Endodermal cell (in vitro differentiated cells): Measurements from ENCODE around the gene ZFYVE28. TPM values are rescaled to one million over a fixed set of nuclear protein-coding genes. Genes with fewer than 3 reads are reported as not detected.

ENCODE experiments used
- DNase-seq: peaks from one replicate; pipeline ENCODE4 v3.0.0-alpha.2; 2017
- H3K27ac ChIP-seq: 2 replicates; pipeline ENCODE4 v1.5.1; 2013; ENCODE audit warnings: mild to moderate bottlenecking, low read depth, low read length, moderate library complexity
- H3K27me3 ChIP-seq: 2 replicates; pipeline ENCODE4 v1.6.1; 2013; ENCODE audit warnings: mild to moderate bottlenecking, low read length, moderate library complexity; ENCODE audit not compliant: insufficient read depth, control insufficient read depth, poor library complexity, severe bottlenecking
- H3K36me3 ChIP-seq: 2 replicates; pipeline ENCODE4 v1.7.0; 2013; ENCODE audit warnings: mild to moderate bottlenecking, low read length, moderate library complexity; ENCODE audit not compliant: control insufficient read depth, insufficient read depth
- H3K4me1 ChIP-seq: one replicate; pipeline ENCODE4 v1.7.0; 2013; ENCODE audit warnings: low read length; ENCODE audit not compliant: control insufficient read depth, insufficient read depth
- H3K4me3 ChIP-seq: 2 replicates; pipeline ENCODE4 v1.5.1; 2013; ENCODE audit warnings: mild to moderate bottlenecking, low read length, moderate library complexity
- H3K9ac ChIP-seq: 2 replicates; pipeline ENCODE4 v1.6.1; 2013; ENCODE audit warnings: mild to moderate bottlenecking, low read length, moderate library complexity; ENCODE audit not compliant: poor library complexity, severe bottlenecking; ENCODE audit errors: extremely low read depth
- H3K9me3 ChIP-seq: 2 replicates; pipeline ENCODE4 v1.6.1; 2013; ENCODE audit warnings: mild to moderate bottlenecking, low read length, moderate library complexity; ENCODE audit not compliant: control insufficient read depth
- H3K27ac Mint-ChIP-seq: 2 replicates; pipeline ENCODE4 v1.8.0; 2020; ENCODE audit warnings: mixed read lengths
- H3K27me3 Mint-ChIP-seq: 2 replicates; pipeline ENCODE4 v1.8.0; 2021; ENCODE audit warnings: mild to moderate bottlenecking, mixed read lengths; ENCODE audit not compliant: insufficient read depth
- H3K36me3 Mint-ChIP-seq: 2 replicates; pipeline ENCODE4 v1.8.0; 2020; ENCODE audit warnings: low read depth, mixed read lengths
- H3K4me1 Mint-ChIP-seq: 2 replicates; pipeline ENCODE4 v1.8.0; 2020; ENCODE audit warnings: mixed read lengths
- H3K4me3 Mint-ChIP-seq: 2 replicates; pipeline ENCODE4 v1.8.0; 2020; ENCODE audit warnings: mild to moderate bottlenecking, moderate library complexity, mixed read lengths
- H3K9me3 Mint-ChIP-seq: 2 replicates; pipeline ENCODE4 v1.8.0; 2020; ENCODE audit warnings: mild to moderate bottlenecking, mixed read lengths
- WGBS, 2 experiments: methylation state at CpG; one replicate each; pipeline versions ENCODE4 v1.1.5 to v1.1.7; 2013; ENCODE audit warnings: missing lambda C conversion rate in 2 of 2, mixed read lengths in 1 of 2; ENCODE audit not compliant: insufficient coverage in 1 of 2, insufficient read length in 1 of 2; 5-methylcytosine and 5-hydroxymethylcytosine counted together
- total RNA-seq, 2 donors: library from RNA; stranded (reverse); fragmentation: NEBNext Ultra II Directional in 1 of 2; extraction: Animal tissue kit (Norgen Biotek cat#: 25700) in 1 of 2; gene quantifications; 2 replicates in 1 of 2; 3 replicates in 1 of 2; pipeline ENCODE4 v1.2.1, GENCODE V29; 2021
- TF ChIP-seq, protein P1 (sequence below): fragments of 200-600 bp; sonication (generic); conservative IDR thresholded peaks from 2 replicates; pipeline ENCODE4 v1.5.0; 2021; ENCODE audit warnings: antibody characterized with exemption, mild to moderate bottlenecking

The ZFYVE28 gene
- total RNA-seq, 2 donors from 2014 or later = 0.73 to 1.6 TPM

DNA sequence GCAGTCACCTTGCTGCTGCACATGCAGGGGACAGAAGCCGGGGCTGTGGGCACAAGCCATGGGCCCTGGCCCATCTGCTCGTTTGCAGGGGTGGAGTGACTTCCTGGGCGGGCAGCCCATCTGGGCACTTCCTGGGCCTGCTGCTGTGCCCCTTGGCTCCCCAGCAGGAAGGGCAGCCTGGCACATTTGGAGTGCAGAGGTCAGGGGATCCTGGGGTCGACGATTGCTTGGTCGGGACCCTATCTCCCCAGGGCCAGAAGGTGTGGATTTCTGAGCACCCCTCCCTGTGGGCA is 145.7 kb downstream of the ZFYVE28 start:
- no peak for DNase-seq
- H3K36me3 Mint-ChIP-seq = no peaks in the 10 kb centered on the region
- H3K36me3 ChIP-seq = no peaks in the 10 kb centered on the region
- H3K9ac ChIP-seq = no peak overlapping the region
- H3K27ac ChIP-seq = no peak overlapping the region
- 92% methylated on average over 6 of the region's 6 CpGs; no CpG with 5 or more reads in 1 of the 2 experiments for WGBS, 2 experiments
- H3K9me3 ChIP-seq = no peaks in the 10 kb centered on the region
- H3K4me1 Mint-ChIP-seq = peaks cover 26% of the 10 kb centered on the region
- H3K4me1 ChIP-seq = peaks cover 11% of the 10 kb centered on the region
- no peak overlapping the region for H3K27ac Mint-ChIP-seq
- TF ChIP-seq, protein P1, sequence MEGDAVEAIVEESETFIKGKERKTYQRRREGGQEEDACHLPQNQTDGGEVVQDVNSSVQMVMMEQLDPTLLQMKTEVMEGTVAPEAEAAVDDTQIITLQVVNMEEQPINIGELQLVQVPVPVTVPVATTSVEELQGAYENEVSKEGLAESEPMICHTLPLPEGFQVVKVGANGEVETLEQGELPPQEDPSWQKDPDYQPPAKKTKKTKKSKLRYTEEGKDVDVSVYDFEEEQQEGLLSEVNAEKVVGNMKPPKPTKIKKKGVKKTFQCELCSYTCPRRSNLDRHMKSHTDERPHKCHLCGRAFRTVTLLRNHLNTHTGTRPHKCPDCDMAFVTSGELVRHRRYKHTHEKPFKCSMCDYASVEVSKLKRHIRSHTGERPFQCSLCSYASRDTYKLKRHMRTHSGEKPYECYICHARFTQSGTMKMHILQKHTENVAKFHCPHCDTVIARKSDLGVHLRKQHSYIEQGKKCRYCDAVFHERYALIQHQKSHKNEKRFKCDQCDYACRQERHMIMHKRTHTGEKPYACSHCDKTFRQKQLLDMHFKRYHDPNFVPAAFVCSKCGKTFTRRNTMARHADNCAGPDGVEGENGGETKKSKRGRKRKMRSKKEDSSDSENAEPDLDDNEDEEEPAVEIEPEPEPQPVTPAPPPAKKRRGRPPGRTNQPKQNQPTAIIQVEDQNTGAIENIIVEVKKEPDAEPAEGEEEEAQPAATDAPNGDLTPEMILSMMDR = no peak
- no peak overlapping the region for H3K4me3 ChIP-seq
- no peaks in the 10 kb centered on the region for H3K27me3 Mint-ChIP-seq
- H3K9me3 Mint-ChIP-seq = no peaks in the 10 kb centered on the region
- no peaks in the 10 kb centered on the region for H3K27me3 ChIP-seq
- no peak overlapping the region for H3K4me3 Mint-ChIP-seq

DNA sequence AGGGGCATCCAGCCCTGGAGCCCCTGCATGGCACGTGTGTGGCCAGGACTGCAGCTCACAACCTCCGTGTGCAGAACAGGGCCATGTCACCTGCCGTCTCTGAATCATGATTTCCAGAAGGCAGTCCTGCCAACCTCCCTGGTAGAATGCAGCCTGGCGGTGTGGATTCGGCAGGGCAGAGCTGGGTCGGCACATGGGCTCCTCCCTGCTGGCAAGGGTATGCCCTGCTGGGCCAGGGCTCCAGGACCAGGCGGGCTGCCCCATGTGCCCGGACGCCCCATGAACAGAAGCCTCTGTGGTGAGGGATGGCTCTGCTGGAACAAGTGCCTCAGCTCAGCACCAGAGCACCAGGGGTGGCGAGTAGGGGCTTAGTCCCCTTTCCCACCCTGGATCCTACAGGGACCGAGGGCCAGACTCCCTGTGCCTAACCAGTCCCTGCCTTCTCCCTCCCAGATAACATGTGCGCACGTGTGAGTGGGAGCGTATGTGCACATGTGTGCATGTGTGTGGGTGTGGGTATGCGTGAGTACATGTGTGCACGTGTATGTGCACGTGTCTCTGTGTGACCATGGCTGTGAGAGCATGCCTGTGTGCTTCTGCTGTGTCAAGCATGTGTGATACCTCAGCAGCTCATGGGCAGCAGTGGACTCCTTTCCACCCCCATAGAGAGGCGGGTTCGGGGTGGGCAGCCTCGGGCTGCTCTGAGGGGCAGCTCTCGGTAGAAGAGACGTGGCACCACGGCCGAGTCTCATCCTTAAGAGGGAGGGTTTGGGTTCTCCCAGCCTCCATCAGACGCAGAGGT is 146.2 kb downstream of the ZFYVE28 start:
- Mint-ChIP-seq H3K9me3 (no peaks in the 10 kb centered on the region), H3K4me1 (peaks cover 26% of the 10 kb centered on the region), H3K36me3 (no peaks in the 10 kb centered on the region), H3K27me3 (no peaks in the 10 kb centered on the region), H3K4me3 (no peak overlapping the region), H3K27ac (no peak overlapping the region)
- TF ChIP-seq, protein P1 = no peak
- H3K9me3 ChIP-seq = no peaks in the 10 kb centered on the region
- no peak overlapping the region for H3K4me3 ChIP-seq
- no peak for DNase-seq
- WGBS, 2 experiments = 91 to 93% methylated on average over 11 to 25 of the region's 25 CpGs
- H3K27me3 ChIP-seq = no peaks in the 10 kb centered on the region
- H3K4me1 ChIP-seq = peaks cover 11% of the 10 kb centered on the region
- H3K9ac ChIP-seq = no peak overlapping the region
- no peak overlapping the region for H3K27ac ChIP-seq
- H3K36me3 ChIP-seq = no peaks in the 10 kb centered on the region

DNA sequence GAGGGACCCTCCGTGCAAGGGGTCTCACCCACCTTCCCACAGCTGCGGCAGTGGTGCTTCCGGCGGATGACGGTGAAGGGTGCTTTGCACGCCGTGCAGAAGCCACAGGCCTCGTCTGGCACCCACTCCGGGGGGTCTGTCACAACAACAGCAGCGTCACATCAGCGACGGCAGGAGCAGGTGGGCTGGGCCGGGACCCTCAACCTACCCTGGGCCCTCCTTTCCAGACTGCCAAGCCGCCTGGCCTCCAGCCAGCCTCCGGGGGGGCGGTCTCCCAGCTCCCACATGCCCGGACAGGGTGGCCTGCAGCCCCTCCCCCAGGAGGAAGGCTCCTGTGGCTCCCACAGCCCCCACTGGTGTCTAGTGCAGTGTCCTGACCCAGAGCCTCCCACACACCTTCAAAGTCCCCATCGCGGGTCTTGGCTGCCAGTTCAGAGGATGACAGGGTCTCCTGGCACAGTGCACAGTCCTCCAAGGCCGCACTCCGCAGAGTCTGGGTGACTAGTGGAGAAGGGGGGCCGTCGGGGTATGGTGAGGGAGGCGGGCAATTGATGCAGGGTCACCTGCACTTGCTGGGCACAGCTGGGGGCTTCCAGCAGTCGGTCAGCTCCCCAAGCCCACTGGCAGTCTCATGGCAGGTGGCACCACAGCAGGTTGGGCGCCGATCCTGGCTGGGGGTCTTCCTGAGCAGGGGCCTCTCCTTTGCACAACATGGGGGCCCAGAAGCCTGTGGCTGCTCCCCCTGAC is 147.0 kb downstream of the ZFYVE28 start:
- H3K9ac ChIP-seq = no peak overlapping the region
- Mint-ChIP-seq H3K4me3 (no peak overlapping the region), H3K36me3 (no peaks in the 10 kb centered on the region), H3K27ac (peak overlapping the region; percentile 85), H3K27me3 (no peaks in the 10 kb centered on the region), H3K9me3 (no peaks in the 10 kb centered on the region), H3K4me1 (peaks cover 26% of the 10 kb centered on the region)
- no peak overlapping the region for H3K4me3 ChIP-seq
- no peaks in the 10 kb centered on the region for H3K9me3 ChIP-seq
- H3K4me1 ChIP-seq = peaks cover 11% of the 10 kb centered on the region
- WGBS, 2 experiments = 85% methylated on average over 5 to 27 of the region's 27 CpGs
- no peaks in the 10 kb centered on the region for H3K36me3 ChIP-seq
- H3K27me3 ChIP-seq = no peaks in the 10 kb centered on the region
- TF ChIP-seq, protein P1 = no peak
- DNase-seq = peak; percentile 76
- H3K27ac ChIP-seq = no peak overlapping the region
